GM12878 (cell line): Measurements from ENCODE around the gene CNR2. TPM values are rescaled to one million over a fixed set of nuclear protein-coding genes. Genes with fewer than 3 reads are reported as not detected.

Experiments used
- BCL11A ChIP-seq: IDR thresholded peaks from 2 replicates; pipeline ENCODE4 v1.6.1; 2011; ENCODE audit warnings: low read depth, low read length
- CHD4 ChIP-seq: fragments of 200-600 bp; sonication (generic); IDR thresholded peaks from 2 replicates; pipeline ENCODE4 v1.6.1; 2016; ENCODE audit warnings: mild to moderate bottlenecking
- IRF3 ChIP-seq: fragments of 450-650 bp; IDR thresholded peaks from 2 replicates; pipeline ENCODE4 v1.6.1; 2014; ENCODE audit warnings: mild to moderate bottlenecking
- MEF2A ChIP-seq: IDR thresholded peaks from 2 replicates; pipeline ENCODE4 v1.6.1; 2011; ENCODE audit warnings: low read depth, mild to moderate bottlenecking, low read length, moderate library complexity; ENCODE audit not compliant: insufficient read depth
- MTA3 ChIP-seq: IDR thresholded peaks from 2 replicates; pipeline ENCODE4 v1.6.1; 2012; ENCODE audit warnings: low read length, inconsistent platforms, borderline replicate concordance
- RFX5 ChIP-seq: IDR thresholded peaks from 2 replicates; pipeline ENCODE4 v1.6.1; 2011; ENCODE audit warnings: low read depth, low read length, improper control_type of control experiment
- RUNX3 ChIP-seq: IDR thresholded peaks from 2 replicates; pipeline ENCODE4 v1.6.1; 2012; ENCODE audit warnings: low read length, inconsistent platforms
- SP1 ChIP-seq: IDR thresholded peaks from one replicate; pipeline ENCODE4 v1.6.1; 2011; ENCODE audit warnings: low read depth, low read length
- ZBTB4 ChIP-seq: fragments of 450-650 bp; formaldehyde crosslinking; IDR thresholded peaks from 2 replicates; pipeline ENCODE4 v1.4.0; 2022; ENCODE audit warnings: mild to moderate bottlenecking, moderate library complexity
- ZBTB40 ChIP-seq: fragments of 450-650 bp; IDR thresholded peaks from 2 replicates; pipeline ENCODE4 v1.6.1; 2016; ENCODE audit warnings: mild to moderate bottlenecking, moderate library complexity, borderline replicate concordance
- ZNF24 ChIP-seq: fragments of 450-650 bp; IDR thresholded peaks from 2 replicates; pipeline ENCODE4 v1.6.1; 2017; ENCODE audit warnings: antibody characterized with exemption, mild to moderate bottlenecking
- polyA plus RNA-seq, 11 experiments: library from polyadenylated mRNA; depleted of rRNA in 4 of 11; unstranded in 6 of 11; stranded (reverse) in 5 of 11; fragments of >200 nt; fragmentation: Nextera tagmentation in 4 of 11; fragmentation: Illumina TruSeq in 1 of 11; extraction: Ambion mirVana in 4 of 11; extraction: Trizol in 1 of 11; gene quantifications; 1 replicate in 1 of 11; 2 replicates in 10 of 11; pipeline versions ENCODE4 v1.2.1 to v1.2.3, GENCODE V29; 2011 to 2016; ENCODE audit warnings: inconsistent platforms in 2 of 11, missing spikeins in 2 of 11, low read depth in 1 of 11
- total RNA-seq, 4 experiments: library from RNA; depleted of rRNA in 3 of 4; stranded (reverse); fragments of >200 nt in 3 of 4; fragmentation: Illumina TruSeq in 1 of 4; extraction: Trizol in 1 of 4; gene quantifications; 2 replicates each; pipeline versions ENCODE4 v1.2.1 to v1.2.3, GENCODE V29; 2013 to 2021
- TF ChIP-seq, protein P1 (sequence below): IDR thresholded peaks from 2 replicates; pipeline ENCODE4 v1.6.1; 2011; ENCODE audit warnings: mild to moderate bottlenecking, low read depth, low read length, moderate library complexity; ENCODE audit not compliant: insufficient replicate concordance
- TF ChIP-seq, protein P2 (sequence below): IDR thresholded peaks from 2 replicates; pipeline ENCODE4 v1.6.1; 2011; ENCODE audit warnings: borderline replicate concordance, low read depth, mild to moderate bottlenecking, moderate library complexity, low read length; ENCODE audit not compliant: insufficient read depth, poor library complexity, severe bottlenecking
- TF ChIP-seq, protein P3 (sequence below): fragments of 450-650 bp; IDR thresholded peaks from 2 replicates; pipeline ENCODE4 v1.6.1; 2016; ENCODE audit warnings: mild to moderate bottlenecking

CNR2 gene
- total and polyA plus RNA-seq, 10 of the 15 experiments (the other 5 are each of a cell fraction or from before 2014, with no cell fraction given): 0.46 to 19.8 (median 12.2) TPM

GRCh38 chr1:23843644-23844043 lies 69.5 kb downstream of the CNR2 start (continued):
- TF ChIP-seq IRF3: no peak
- no peak for TF ChIP-seq SP1
- TF ChIP-seq CHD4: no peak
- TF ChIP-seq RFX5: no peak
- no peak for TF ChIP-seq MEF2A
- TF ChIP-seq, protein P1, sequence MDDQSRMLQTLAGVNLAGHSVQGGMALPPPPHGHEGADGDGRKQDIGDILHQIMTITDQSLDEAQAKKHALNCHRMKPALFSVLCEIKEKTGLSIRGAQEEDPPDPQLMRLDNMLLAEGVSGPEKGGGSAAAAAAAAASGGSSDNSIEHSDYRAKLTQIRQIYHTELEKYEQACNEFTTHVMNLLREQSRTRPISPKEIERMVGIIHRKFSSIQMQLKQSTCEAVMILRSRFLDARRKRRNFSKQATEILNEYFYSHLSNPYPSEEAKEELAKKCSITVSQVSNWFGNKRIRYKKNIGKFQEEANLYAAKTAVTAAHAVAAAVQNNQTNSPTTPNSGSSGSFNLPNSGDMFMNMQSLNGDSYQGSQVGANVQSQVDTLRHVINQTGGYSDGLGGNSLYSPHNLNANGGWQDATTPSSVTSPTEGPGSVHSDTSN: no peak
- no peak for TF ChIP-seq ZNF24
- no peak for TF ChIP-seq ZBTB40
- no peak for TF ChIP-seq RUNX3
- TF ChIP-seq, protein P2, sequence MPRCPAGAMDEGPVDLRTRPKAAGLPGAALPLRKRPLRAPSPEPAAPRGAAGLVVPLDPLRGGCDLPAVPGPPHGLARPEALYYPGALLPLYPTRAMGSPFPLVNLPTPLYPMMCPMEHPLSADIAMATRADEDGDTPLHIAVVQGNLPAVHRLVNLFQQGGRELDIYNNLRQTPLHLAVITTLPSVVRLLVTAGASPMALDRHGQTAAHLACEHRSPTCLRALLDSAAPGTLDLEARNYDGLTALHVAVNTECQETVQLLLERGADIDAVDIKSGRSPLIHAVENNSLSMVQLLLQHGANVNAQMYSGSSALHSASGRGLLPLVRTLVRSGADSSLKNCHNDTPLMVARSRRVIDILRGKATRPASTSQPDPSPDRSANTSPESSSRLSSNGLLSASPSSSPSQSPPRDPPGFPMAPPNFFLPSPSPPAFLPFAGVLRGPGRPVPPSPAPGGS: no peak
- no peak for TF ChIP-seq MTA3
- TF ChIP-seq ZBTB4 (CRISPR knock-in tag): no peak
- TF ChIP-seq BCL11A: no peak
- TF ChIP-seq, protein P3, sequence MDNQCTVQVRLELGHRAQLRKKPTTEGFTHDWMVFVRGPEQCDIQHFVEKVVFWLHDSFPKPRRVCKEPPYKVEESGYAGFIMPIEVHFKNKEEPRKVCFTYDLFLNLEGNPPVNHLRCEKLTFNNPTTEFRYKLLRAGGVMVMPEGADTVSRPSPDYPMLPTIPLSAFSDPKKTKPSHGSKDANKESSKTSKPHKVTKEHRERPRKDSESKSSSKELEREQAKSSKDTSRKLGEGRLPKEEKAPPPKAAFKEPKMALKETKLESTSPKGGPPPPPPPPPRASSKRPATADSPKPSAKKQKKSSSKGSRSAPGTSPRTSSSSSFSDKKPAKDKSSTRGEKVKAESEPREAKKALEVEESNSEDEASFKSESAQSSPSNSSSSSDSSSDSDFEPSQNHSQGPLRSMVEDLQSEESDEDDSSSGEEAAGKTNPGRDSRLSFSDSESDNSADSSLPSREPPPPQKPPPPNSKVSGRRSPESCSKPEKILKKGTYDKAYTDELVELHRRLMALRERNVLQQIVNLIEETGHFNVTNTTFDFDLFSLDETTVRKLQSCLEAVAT: no peak
